GM12878 (cell line): ENCODE data around the gene C19orf67. TPM values are rescaled to one million over a fixed set of nuclear protein-coding genes. Genes with fewer than 3 reads are reported as not detected.

ENCODE experiments used
- ATAC-seq: fragments of 200-7000 bp; cut with Tn5 transposase; 3 replicates; pipeline ENCODE4 v1.9.1; 2020; ENCODE audit warnings: mild to moderate bottlenecking, moderate library complexity
- BruUV-seq: library from RNA; stranded (reverse); fragments of 400-500 nt; replicated peaks from 2 replicates; lab custom pipeline; 2021; lab: Mats Ljungman, UMichigan
- CTCF ChIA-PET: fragments of 300-600 bp; sonication (Branson Sonifier 250); formaldehyde crosslinking; extraction: SDS; loops from one replicate; lab custom pipeline; 2021; ENCODE audit warnings: inconsistent platforms; lab: Yijun Ruan, JAX
- POLR2A ChIA-PET: fragments of 350-600 bp; formaldehyde crosslinking; extraction: SDS; loops from one replicate; lab custom pipeline; 2021; ENCODE audit warnings: inconsistent platforms; lab: Charles Lee
- RAD21 ChIA-PET: fragments of 300-600 bp; sonication (Branson Sonifier 250); formaldehyde crosslinking; loops from one replicate; lab custom pipeline; 2023; ENCODE audit warnings: antibody characterized with exemption; ENCODE audit not compliant: unreplicated experiment; lab: Charles Lee
- SMC1A ChIA-PET: fragments of 300-600 bp; sonication (Branson Sonifier 250); formaldehyde crosslinking; loops from one replicate; lab custom pipeline; 2023; ENCODE audit not compliant: unreplicated experiment, uncharacterized antibody; lab: Charles Lee
- DNase-seq: peaks from one replicate; pipeline ENCODE4 v3.0.0-alpha.2; 2011; ENCODE audit warnings: low read depth, low spot score
- FAIRE-seq: peaks from 3 replicates; lab custom pipeline; 2011; peaks lifted over from hg19 to GRCh38; lab: Jason Lieb, UNC
- H2AFZ ChIP-seq: 2 replicates; pipeline ENCODE4 v1.6.0; 2011; ENCODE audit warnings: low read depth, low read length, control low read depth; ENCODE audit not compliant: control insufficient read depth
- H3K27ac ChIP-seq: 2 replicates; pipeline ENCODE4 v1.5.1; 2011; ENCODE audit warnings: control low read depth; ENCODE audit not compliant: control insufficient read depth, insufficient read depth
- H3K27me3 ChIP-seq, 2 experiments: replicated peaks in 1 of 2; 2 replicates each; pipeline versions ENCODE4 v1.6.0 to v1.6.1; 2011; ENCODE audit warnings: low read length in 1 of 2; ENCODE audit not compliant: control insufficient read depth in 2 of 2, insufficient read depth in 2 of 2
- H3K36me3 ChIP-seq, 2 experiments: 2 replicates each; pipeline ENCODE4 v1.5.1; 2011; ENCODE audit warnings: low read length in 1 of 2; ENCODE audit not compliant: control insufficient read depth in 2 of 2, insufficient read depth in 2 of 2
- H3K4me1 ChIP-seq: 2 replicates; pipeline ENCODE4 v1.6.1; 2011; ENCODE audit warnings: mild to moderate bottlenecking, low read length, moderate library complexity, mixed read lengths; ENCODE audit not compliant: control insufficient read depth, insufficient read depth
- H3K4me2 ChIP-seq: 2 replicates; pipeline ENCODE4 v1.6.0; 2011; ENCODE audit warnings: control low read depth; ENCODE audit not compliant: control insufficient read depth, insufficient read depth
- H3K4me3 ChIP-seq: fragments of 200-600 bp; sonication (generic); 2 replicates; pipeline ENCODE4 v1.5.1; 2016
- H3K79me2 ChIP-seq: 2 replicates; pipeline ENCODE4 v1.6.0; 2011; ENCODE audit warnings: low read length; ENCODE audit not compliant: control insufficient read depth, insufficient read depth
- H3K9ac ChIP-seq: 2 replicates; pipeline ENCODE4 v1.8.0; 2011; ENCODE audit warnings: low read length, control low read depth, mixed read lengths; ENCODE audit not compliant: control insufficient read depth, insufficient read depth
- H3K9me3 ChIP-seq: replicated peaks from 3 replicates; pipeline ENCODE4 v1.5.1; 2011; ENCODE audit warnings: mild to moderate bottlenecking, low read length; ENCODE audit not compliant: control insufficient read depth, insufficient read depth
- H4K20me1 ChIP-seq: 2 replicates; pipeline ENCODE4 v1.6.0; 2011; ENCODE audit not compliant: control insufficient read depth, insufficient read depth
- ATF2 ChIP-seq: IDR thresholded peaks from 2 replicates; pipeline ENCODE4 v1.6.1; 2012; ENCODE audit warnings: low read length, inconsistent platforms
- ATF7 ChIP-seq: fragments of 450-650 bp; IDR thresholded peaks from 2 replicates; pipeline ENCODE4 v1.6.1; 2016; ENCODE audit warnings: low read depth, mild to moderate bottlenecking
- BRCA1 ChIP-seq: IDR thresholded peaks from 2 replicates; pipeline ENCODE4 v1.6.1; 2011; ENCODE audit warnings: low read depth, low read length, improper control_type of control experiment
- JUNB ChIP-seq: IDR thresholded peaks from 2 replicates; pipeline ENCODE4 v1.6.1; 2016; ENCODE audit warnings: antibody characterized with exemption, mild to moderate bottlenecking
- KLF5 ChIP-seq: fragments of 450-650 bp; IDR thresholded peaks from 2 replicates; pipeline ENCODE4 v1.6.1; 2014; ENCODE audit warnings: mild to moderate bottlenecking; ENCODE audit not compliant: partially characterized antibody
- NFIC ChIP-seq: IDR thresholded peaks from 2 replicates; pipeline ENCODE4 v1.6.1; 2012; ENCODE audit warnings: low read depth, mild to moderate bottlenecking, inconsistent platforms, low read length, moderate library complexity
- NR2C1 ChIP-seq: fragments of 450-650 bp; IDR thresholded peaks from 2 replicates; pipeline ENCODE4 v1.6.1; 2017; ENCODE audit warnings: antibody characterized with exemption, mild to moderate bottlenecking, moderate library complexity
- NR2C2 ChIP-seq: IDR thresholded peaks from 2 replicates; pipeline ENCODE4 v1.6.1; 2011; ENCODE audit warnings: borderline replicate concordance, low read depth; ENCODE audit not compliant: control insufficient read depth, insufficient read length
- RFX5 ChIP-seq: IDR thresholded peaks from 2 replicates; pipeline ENCODE4 v1.6.1; 2011; ENCODE audit warnings: low read depth, low read length, improper control_type of control experiment
- SIX5 ChIP-seq: IDR thresholded peaks from 2 replicates; pipeline ENCODE4 v1.6.1; 2011; ENCODE audit warnings: mild to moderate bottlenecking, low read depth, low read length, moderate library complexity; ENCODE audit not compliant: severe bottlenecking
- STAT3 ChIP-seq: IDR thresholded peaks from 2 replicates; pipeline ENCODE4 v1.6.1; 2011; ENCODE audit warnings: low read depth, low read length, improper control_type of control experiment
- SUZ12 ChIP-seq: fragments of 200-600 bp; sonication (generic); IDR thresholded peaks from one replicate; pipeline ENCODE4 v1.6.1; 2018; ENCODE audit warnings: antibody characterized with exemption, mild to moderate bottlenecking; ENCODE audit not compliant: unreplicated experiment
- ZBTB11 ChIP-seq: fragments of 450-650 bp; formaldehyde crosslinking; IDR thresholded peaks from 2 replicates; pipeline ENCODE4 v1.5.0; 2022; ENCODE audit warnings: mild to moderate bottlenecking, missing genetic modification characterization
- ZNF274 ChIP-seq: IDR thresholded peaks from one replicate; pipeline ENCODE4 v1.8.0; 2011; ENCODE audit not compliant: insufficient read length, insufficient read depth
- ZNF384 ChIP-seq: IDR thresholded peaks from 2 replicates; pipeline ENCODE4 v1.6.1; 2012; ENCODE audit warnings: low read depth, mild to moderate bottlenecking, low read length, improper control_type of control experiment, borderline replicate concordance
- WGBS: methylation state at CpG from one replicate; pipeline ENCODE4 v1.1.6; 2016; ENCODE audit warnings: low lambda C conversion rate; ENCODE audit not compliant: insufficient replicate concordance, insufficient coverage; ENCODE audit errors: missing lambda C conversion rate; 5-methylcytosine and 5-hydroxymethylcytosine counted together
- in situ Hi-C: fragments of 300-500 bp; cut with MboI; formaldehyde crosslinking; loops from 9 replicates; pipeline ENCODE4 v1.14.3; 2018; ENCODE audit warnings: mixed read lengths
- intact Hi-C: fragments of 100-400 bp; cut with micrococcal nuclease; formaldehyde crosslinking; loops from one replicate; pipeline ENCODE4 v1.14.2; 2022; ENCODE audit not compliant: unreplicated experiment
- polyA plus RNA-seq, 11 experiments: library from polyadenylated mRNA; depleted of rRNA in 4 of 11; unstranded in 6 of 11; stranded (reverse) in 5 of 11; fragments of >200 nt; fragmentation: Nextera tagmentation in 4 of 11; fragmentation: Illumina TruSeq in 1 of 11; extraction: Ambion mirVana in 4 of 11; extraction: Trizol in 1 of 11; gene quantifications; 1 replicate in 1 of 11; 2 replicates in 10 of 11; pipeline versions ENCODE4 v1.2.1 to v1.2.3, GENCODE V29; 2011 to 2016; ENCODE audit warnings: inconsistent platforms in 2 of 11, missing spikeins in 2 of 11, low read depth in 1 of 11
- total RNA-seq, 4 experiments: library from RNA; depleted of rRNA in 3 of 4; stranded (reverse); fragments of >200 nt in 3 of 4; fragmentation: Illumina TruSeq in 1 of 4; extraction: Trizol in 1 of 4; gene quantifications; 2 replicates each; pipeline versions ENCODE4 v1.2.1 to v1.2.3, GENCODE V29; 2013 to 2021
- TF ChIP-seq, protein P1 (sequence below): fragments of 450-650 bp; IDR thresholded peaks from 2 replicates; pipeline ENCODE4 v1.6.1; 2017; ENCODE audit warnings: low read depth, mild to moderate bottlenecking, moderate library complexity
- TF ChIP-seq, protein P2 (sequence below): IDR thresholded peaks from 2 replicates; pipeline ENCODE4 v1.6.1; 2012; ENCODE audit warnings: low read depth, low read length, improper control_type of control experiment

The C19orf67 gene
- total and polyA plus RNA-seq, 10 of the 15 experiments (the other 5 are each of a cell fraction or from before 2014, with no cell fraction given) = 0.14 TPM; not detected in 9

DNA sequence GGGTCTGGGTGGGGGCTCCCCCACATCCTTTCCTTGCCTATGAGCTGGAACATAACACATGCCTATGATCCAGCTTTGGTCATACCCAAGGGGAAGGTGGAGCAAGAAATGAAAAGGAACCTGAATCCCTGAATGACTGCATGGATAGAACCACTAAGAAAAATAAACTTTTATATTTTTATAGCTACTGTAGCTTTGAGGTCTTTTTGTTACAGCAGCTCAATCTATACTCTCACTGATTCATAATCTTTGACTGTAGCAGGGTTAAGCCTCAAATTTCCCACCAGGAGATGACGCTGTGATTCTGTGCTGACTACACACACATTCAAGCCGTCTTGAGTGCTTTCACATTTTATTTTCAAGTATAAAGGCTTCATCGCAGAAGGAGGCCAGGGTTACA, 32.6 kb downstream of the C19orf67 start:
- POLR2A ChIA-PET = interaction anchor here (0.6 to 1.5 kb wide), 3 partner anchors 21 to 217 kb away, joined by 3 to 5 read pairs (median 3); partner anchors contain the start of genes IL27RA and RFX1
- FAIRE-seq (peak; percentile 41), ATAC-seq (no peak), DNase-seq (no peak)
- Histone ChIP-seq H3K27ac (no peak overlapping the region), H3K36me3 (peaks cover 8 to 12% of the 10 kb centered on the region in 2 experiments; a peak in 3 of 4 replicates), H3K4me1 (no peaks in the 10 kb centered on the region), H3K79me2 (no peaks in the 10 kb centered on the region), H4K20me1 (no peaks in the 10 kb centered on the region), H3K9ac (no peak overlapping the region), H3K27me3 (peaks cover 0 to 1% of the 10 kb centered on the region in 2 experiments; a peak in 3 of 4 replicates), H3K4me2 (no peak overlapping the region), H3K9me3 (peaks cover 2% of the 10 kb centered on the region; the same call in 1 of the 3 replicates), H2AFZ (no peak overlapping the region), H3K4me3 (no peak overlapping the region)
- RAD21 ChIA-PET = interaction anchor here (0.7 to 1.0 kb wide), 2 partner anchors 69 to 91 kb away, joined by 3 read pairs; no protein-coding TSS in a partner anchor
- intact Hi-C loops = no loop called here
- SMC1A ChIA-PET = interaction anchor here (0.6 to 1.2 kb wide), 4 partner anchors 11 to 443 kb away, joined by 3 to 6 read pairs (median 3); partner anchors contain the start of genes GIPC1, MISP3 and RFX1
- WGBS = 94% methylated on average over 3 of the region's 3 CpGs
- BruUV-seq = no TSS peak
- CTCF ChIA-PET = interaction anchor here (0.7 to 2.4 kb wide), 4 partner anchors 10 to 174 kb away, joined by 3 to 14 read pairs (median 4); no protein-coding TSS in a partner anchor
- in situ Hi-C loops = loop anchor here (25.0 kb wide), 1 partner anchor 766 kb away; no protein-coding TSS in a partner anchor
- no peak for TF ChIP-seq NFIC
- TF ChIP-seq JUNB = no peak
- no peak for TF ChIP-seq ZBTB11 (CRISPR knock-in tag)
- no peak for TF ChIP-seq ZNF384
- TF ChIP-seq, protein P1, sequence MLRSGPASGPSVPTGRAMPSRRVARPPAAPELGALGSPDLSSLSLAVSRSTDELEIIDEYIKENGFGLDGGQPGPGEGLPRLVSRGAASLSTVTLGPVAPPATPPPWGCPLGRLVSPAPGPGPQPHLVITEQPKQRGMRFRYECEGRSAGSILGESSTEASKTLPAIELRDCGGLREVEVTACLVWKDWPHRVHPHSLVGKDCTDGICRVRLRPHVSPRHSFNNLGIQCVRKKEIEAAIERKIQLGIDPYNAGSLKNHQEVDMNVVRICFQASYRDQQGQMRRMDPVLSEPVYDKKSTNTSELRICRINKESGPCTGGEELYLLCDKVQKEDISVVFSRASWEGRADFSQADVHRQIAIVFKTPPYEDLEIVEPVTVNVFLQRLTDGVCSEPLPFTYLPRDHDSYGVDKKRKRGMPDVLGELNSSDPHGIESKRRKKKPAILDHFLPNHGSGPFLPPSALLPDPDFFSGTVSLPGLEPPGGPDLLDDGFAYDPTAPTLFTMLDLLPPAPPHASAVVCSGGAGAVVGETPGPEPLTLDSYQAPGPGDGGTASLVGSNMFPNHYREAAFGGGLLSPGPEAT = no peak
- no peak for TF ChIP-seq SUZ12
- TF ChIP-seq, protein P2, sequence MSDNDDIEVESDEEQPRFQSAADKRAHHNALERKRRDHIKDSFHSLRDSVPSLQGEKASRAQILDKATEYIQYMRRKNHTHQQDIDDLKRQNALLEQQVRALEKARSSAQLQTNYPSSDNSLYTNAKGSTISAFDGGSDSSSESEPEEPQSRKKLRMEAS = no peak
- TF ChIP-seq RFX5 = no peak
- TF ChIP-seq NR2C2 = no peak
- TF ChIP-seq KLF5 = no peak
- TF ChIP-seq NR2C1 = no peak
- no peak for TF ChIP-seq ZNF274
- no peak for TF ChIP-seq ATF2
- no peak for TF ChIP-seq BRCA1
- TF ChIP-seq ATF7 = no peak
- no peak for TF ChIP-seq SIX5
- no peak for TF ChIP-seq STAT3
